ENCODE results near the gene C1QTNF8. TPM values are rescaled to one million over a fixed set of nuclear protein-coding genes. Genes with fewer than 3 reads are reported as not detected.

C1QTNF8 gene
- total RNA-seq, 1 donor from 2014 or later = not detected

GRCh38 chr16:1119766-1120576 lies 23.9 kb upstream of the C1QTNF8 start:
- Histone ChIP-seq H3K36me3 (no peaks in the 10 kb centered on the region), H3K27ac (replicated peaks) (no peak overlapping the region), H3K27me3 (ENCODE audit: low read depth) (peaks cover 100% of the 10 kb centered on the region), H3K9me3 (replicated peaks) (no peaks in the 10 kb centered on the region), H3K4me3 (no peak overlapping the region), H3K4me1 (no peaks in the 10 kb centered on the region)
- intact Hi-C loops (cut with micrococcal nuclease) = no loop called here
- TF ChIP-seq, protein P1, sequence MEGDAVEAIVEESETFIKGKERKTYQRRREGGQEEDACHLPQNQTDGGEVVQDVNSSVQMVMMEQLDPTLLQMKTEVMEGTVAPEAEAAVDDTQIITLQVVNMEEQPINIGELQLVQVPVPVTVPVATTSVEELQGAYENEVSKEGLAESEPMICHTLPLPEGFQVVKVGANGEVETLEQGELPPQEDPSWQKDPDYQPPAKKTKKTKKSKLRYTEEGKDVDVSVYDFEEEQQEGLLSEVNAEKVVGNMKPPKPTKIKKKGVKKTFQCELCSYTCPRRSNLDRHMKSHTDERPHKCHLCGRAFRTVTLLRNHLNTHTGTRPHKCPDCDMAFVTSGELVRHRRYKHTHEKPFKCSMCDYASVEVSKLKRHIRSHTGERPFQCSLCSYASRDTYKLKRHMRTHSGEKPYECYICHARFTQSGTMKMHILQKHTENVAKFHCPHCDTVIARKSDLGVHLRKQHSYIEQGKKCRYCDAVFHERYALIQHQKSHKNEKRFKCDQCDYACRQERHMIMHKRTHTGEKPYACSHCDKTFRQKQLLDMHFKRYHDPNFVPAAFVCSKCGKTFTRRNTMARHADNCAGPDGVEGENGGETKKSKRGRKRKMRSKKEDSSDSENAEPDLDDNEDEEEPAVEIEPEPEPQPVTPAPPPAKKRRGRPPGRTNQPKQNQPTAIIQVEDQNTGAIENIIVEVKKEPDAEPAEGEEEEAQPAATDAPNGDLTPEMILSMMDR (IDR thresholded peaks at IDR 0.05; ENCODE audit: borderline replicate concordance) = no peak
- DNase-seq = no peak

GRCh38 chr16:1119129-1119528 lies 23.1 kb upstream of the C1QTNF8 start:
- no peaks in the 10 kb centered on the region for H3K4me1 ChIP-seq
- H3K27me3 ChIP-seq (ENCODE audit: low read depth) = peaks cover 100% of the 10 kb centered on the region
- H3K9me3 ChIP-seq (replicated peaks) = no peaks in the 10 kb centered on the region
- DNase-seq = no peak
- H3K4me3 ChIP-seq = no peak overlapping the region
- H3K36me3 ChIP-seq = no peaks in the 10 kb centered on the region
- no peak overlapping the region for H3K27ac ChIP-seq (replicated peaks)
- intact Hi-C loops (cut with micrococcal nuclease) = no loop called here
- TF ChIP-seq, protein P1 (IDR thresholded peaks at IDR 0.05; ENCODE audit: borderline replicate concordance) = no peak

DNA sequence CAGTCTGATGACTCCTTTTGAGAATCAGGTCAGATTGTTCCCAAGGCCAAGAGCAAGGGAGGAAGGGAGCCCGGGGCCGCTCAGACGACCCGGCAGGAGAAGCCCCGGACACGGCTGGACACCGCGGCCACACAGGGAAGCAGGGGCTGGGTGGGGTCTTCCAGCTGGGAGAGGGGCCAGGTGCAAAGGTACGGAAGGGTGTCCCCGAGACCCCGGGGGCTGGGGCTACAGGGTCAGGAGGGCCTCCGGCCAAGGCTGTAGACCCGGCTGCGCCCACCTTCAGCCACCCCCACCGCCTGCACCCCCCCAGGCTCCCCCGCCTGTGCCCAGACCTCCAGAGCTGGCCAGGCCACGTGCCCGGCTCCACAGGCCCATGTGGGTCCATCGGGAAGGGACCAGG lies 21.9 kb upstream of the C1QTNF8 start:
- Histone ChIP-seq H3K9me3 (replicated peaks) (no peaks in the 10 kb centered on the region), H3K27me3 (ENCODE audit: low read depth) (peaks cover 96% of the 10 kb centered on the region), H3K4me3 (no peak overlapping the region), H3K27ac (replicated peaks) (no peak overlapping the region), H3K36me3 (no peaks in the 10 kb centered on the region), H3K4me1 (no peaks in the 10 kb centered on the region)
- TF ChIP-seq, protein P1 (IDR thresholded peaks at IDR 0.05; ENCODE audit: borderline replicate concordance) = no peak
- intact Hi-C loops (cut with micrococcal nuclease) = no loop called here
- DNase-seq = no peak

- Histone ChIP-seq H3K27me3 (ENCODE audit: low read depth) (peaks cover 96% of the 10 kb centered on the region), H3K36me3 (no peaks in the 10 kb centered on the region), H3K9me3 (replicated peaks) (no peaks in the 10 kb centered on the region), H3K4me3 (no peak overlapping the region), H3K27ac (replicated peaks) (no peak overlapping the region), H3K4me1 (no peaks in the 10 kb centered on the region)
- intact Hi-C loops (cut with micrococcal nuclease) = no loop called here
- DNase-seq = no peak
- TF ChIP-seq, protein P1 (IDR thresholded peaks at IDR 0.05; ENCODE audit: borderline replicate concordance) = no peak
Measured at GRCh38 chr16:1117176-1117900, 21.3 kb upstream of the C1QTNF8 start.

GRCh38 chr16:1116693-1117077 lies 20.6 kb upstream of the C1QTNF8 start:
- H3K4me1 ChIP-seq = no peaks in the 10 kb centered on the region
- DNase-seq = no peak
- H3K36me3 ChIP-seq = no peaks in the 10 kb centered on the region
- no peak overlapping the region for H3K4me3 ChIP-seq
- H3K27ac ChIP-seq (replicated peaks) = no peak overlapping the region
- peaks cover 96% of the 10 kb centered on the region for H3K27me3 ChIP-seq (ENCODE audit: low read depth)
- intact Hi-C loops (cut with micrococcal nuclease) = no loop called here
- H3K9me3 ChIP-seq (replicated peaks) = no peaks in the 10 kb centered on the region
- TF ChIP-seq, protein P1 (IDR thresholded peaks at IDR 0.05; ENCODE audit: borderline replicate concordance) = no peak

All from left ventricle myocardium inferior (tissue), 1 donor.